ENCODE data around the gene JAML. TPM values are rescaled to one million over a fixed set of nuclear protein-coding genes. Genes with fewer than 3 reads are reported as not detected.

JAML gene
- polyA plus RNA-seq, 1 donor from 2014 or later: 0.28 TPM

GRCh38 chr11:118259138-118259537, 34.3 kb upstream of the JAML start:
- Histone ChIP-seq H3F3A (ENCODE audit: insufficient read depth, low read length, poor library complexity, severe bottlenecking) (no peaks in the 10 kb centered on the region), H4K20me1 (ENCODE audit: insufficient read depth) (no peaks in the 10 kb centered on the region), H3K79me2 (replicated peaks; ENCODE audit: insufficient read depth, low read length) (no peaks in the 10 kb centered on the region), H3K36me3 (ENCODE audit: insufficient read depth, low read length) (no peaks in the 10 kb centered on the region), H3K9ac (ENCODE audit: low read length) (no peak overlapping the region), H3K4me3 (ENCODE audit: low read length) (no peak overlapping the region), H3K27ac (ENCODE audit: low read length) (no peak overlapping the region), H3K27me3 (ENCODE audit: insufficient read depth, low read depth, low read length) (no peaks in the 10 kb centered on the region), H2AFZ (ENCODE audit: low read depth, low read length) (no peak overlapping the region), H3K9me3 (ENCODE audit: low read length) (no peaks in the 10 kb centered on the region), H3K9me2 (ENCODE audit: insufficient read depth, low read length) (no peaks in the 10 kb centered on the region), H3K4me2 (ENCODE audit: low read length) (no peak overlapping the region)
- TF ChIP-seq CTCF (IDR thresholded peaks at IDR 0.05; ENCODE audit: poor library complexity, severe bottlenecking): no peak
- no peak for TF ChIP-seq TAF1 (IDR thresholded peaks at IDR 0.05; ENCODE audit: low read depth)
- TF ChIP-seq RAD21 (conservative IDR thresholded peaks at IDR 0.05): no peak
- TF ChIP-seq EZH2 (IDR thresholded peaks at IDR 0.05; ENCODE audit: borderline replicate concordance, insufficient read depth, low read length, poor library complexity, severe bottlenecking): no peak
- no peak for TF ChIP-seq MXI1 (conservative IDR thresholded peaks at IDR 0.05; ENCODE audit: poor library complexity, severe bottlenecking)
- no peak for TF ChIP-seq EP300 (conservative IDR thresholded peaks at IDR 0.05; ENCODE audit: poor library complexity, severe bottlenecking)
- no peak for TF ChIP-seq POLR2AphosphoS5 (IDR thresholded peaks at IDR 0.05)
- TF ChIP-seq REST (IDR thresholded peaks at IDR 0.05; ENCODE audit: borderline replicate concordance): no peak
- TF ChIP-seq SMC3 (conservative IDR thresholded peaks at IDR 0.05; ENCODE audit: poor library complexity): no peak

- no peaks in the 10 kb centered on the region for H4K20me1 ChIP-seq (ENCODE audit: insufficient read depth)
- no peaks in the 10 kb centered on the region for H3K9me2 ChIP-seq (ENCODE audit: insufficient read depth, low read length)
- no peak overlapping the region for H2AFZ ChIP-seq (ENCODE audit: low read depth, low read length)
- H3K79me2 ChIP-seq (replicated peaks; ENCODE audit: insufficient read depth, low read length): no peaks in the 10 kb centered on the region
- no peak overlapping the region for H3K9ac ChIP-seq (ENCODE audit: low read length)
- TF ChIP-seq RAD21 (conservative IDR thresholded peaks at IDR 0.05): no peak
- TF ChIP-seq EZH2 (IDR thresholded peaks at IDR 0.05; ENCODE audit: borderline replicate concordance, insufficient read depth, low read length, poor library complexity, severe bottlenecking): no peak
- TF ChIP-seq SMC3 (conservative IDR thresholded peaks at IDR 0.05; ENCODE audit: poor library complexity): no peak
- TF ChIP-seq POLR2AphosphoS5 (IDR thresholded peaks at IDR 0.05): no peak
- TF ChIP-seq EP300 (conservative IDR thresholded peaks at IDR 0.05; ENCODE audit: poor library complexity, severe bottlenecking): no peak
- no peak for TF ChIP-seq TAF1 (IDR thresholded peaks at IDR 0.05; ENCODE audit: low read depth)
- TF ChIP-seq CTCF (IDR thresholded peaks at IDR 0.05; ENCODE audit: poor library complexity, severe bottlenecking): no peak
- no peak for TF ChIP-seq REST (IDR thresholded peaks at IDR 0.05; ENCODE audit: borderline replicate concordance)
- TF ChIP-seq MXI1 (conservative IDR thresholded peaks at IDR 0.05; ENCODE audit: poor library complexity, severe bottlenecking): no peak
- no peaks in the 10 kb centered on the region for H3K9me3 ChIP-seq (ENCODE audit: low read length)
- no peak overlapping the region for H3K27ac ChIP-seq (ENCODE audit: low read length)
- H3K36me3 ChIP-seq (ENCODE audit: insufficient read depth, low read length): no peaks in the 10 kb centered on the region
- no peaks in the 10 kb centered on the region for H3F3A ChIP-seq (ENCODE audit: insufficient read depth, low read length, poor library complexity, severe bottlenecking)
- no peak overlapping the region for H3K4me3 ChIP-seq (ENCODE audit: low read length)
- no peaks in the 10 kb centered on the region for H3K27me3 ChIP-seq (ENCODE audit: insufficient read depth, low read depth, low read length)
- H3K4me2 ChIP-seq (ENCODE audit: low read length): no peak overlapping the region
Observed at GRCh38 chr11:118258410-118258809, 33.6 kb upstream of the JAML start.

Measured in neural cell (in vitro differentiated cells).